CD4-positive, alpha-beta T cell treated with Interferon gamma for 1 hour (primary cell): Measurements from ENCODE around the gene ERGIC3.
"Not testable (repeated sequence)": the region's sequence is repeated elsewhere in the genome, so short reads cannot be mapped to it uniquely, and the experiment has no call there.

Source experiments
- DNase-seq: peaks from one replicate; pipeline ENCODE4 v3.0.0-alpha.2; 2020

Gene ERGIC3

DNA sequence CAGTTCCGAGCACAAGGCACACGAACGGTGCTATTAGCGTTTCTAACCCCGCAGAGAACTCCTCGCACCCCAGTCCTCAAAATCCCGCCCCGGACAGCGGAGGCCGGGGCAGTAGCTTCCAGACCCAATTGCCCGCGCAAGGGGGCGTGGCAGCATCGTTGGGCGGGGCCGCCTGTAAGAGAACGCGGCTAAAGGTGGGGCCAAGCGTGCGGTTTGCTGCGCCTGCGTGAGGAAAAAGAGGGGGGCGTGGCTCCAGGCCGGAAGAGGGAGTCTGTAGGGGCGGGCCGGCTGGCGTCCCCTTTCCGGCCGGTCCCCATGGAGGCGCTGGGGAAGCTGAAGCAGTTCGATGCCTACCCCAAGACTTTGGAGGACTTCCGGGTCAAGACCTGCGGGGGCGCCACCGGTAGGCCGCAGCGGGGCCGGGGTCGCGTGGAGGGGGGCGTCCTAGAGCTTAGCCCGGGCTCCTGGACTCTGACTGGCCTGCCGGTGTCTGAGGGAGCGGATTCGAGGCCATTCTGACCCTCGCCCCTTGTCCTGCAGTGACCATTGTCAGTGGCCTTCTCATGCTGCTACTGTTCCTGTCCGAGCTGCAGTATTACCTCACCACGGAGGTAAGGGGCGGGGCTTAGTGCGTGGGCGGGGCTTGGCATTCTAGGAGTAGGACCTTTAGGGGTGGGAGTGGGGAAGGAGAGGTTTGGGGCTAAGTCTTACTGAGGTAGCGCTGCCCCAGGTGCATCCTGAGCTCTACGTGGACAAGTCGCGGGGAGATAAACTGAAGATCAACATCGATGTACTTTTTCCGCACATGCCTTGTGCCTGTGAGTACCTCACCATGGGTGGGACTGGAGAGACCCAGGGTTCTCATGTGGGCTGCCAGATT lies at the start of gene ERGIC3:
Gene ERGIC3 (plus strand): TSS at position 296 of the 880 bp plus-strand sequence. CDS start 20 bp downstream, at position 316.
- peak; percentile 96 for DNase-seq

DNA sequence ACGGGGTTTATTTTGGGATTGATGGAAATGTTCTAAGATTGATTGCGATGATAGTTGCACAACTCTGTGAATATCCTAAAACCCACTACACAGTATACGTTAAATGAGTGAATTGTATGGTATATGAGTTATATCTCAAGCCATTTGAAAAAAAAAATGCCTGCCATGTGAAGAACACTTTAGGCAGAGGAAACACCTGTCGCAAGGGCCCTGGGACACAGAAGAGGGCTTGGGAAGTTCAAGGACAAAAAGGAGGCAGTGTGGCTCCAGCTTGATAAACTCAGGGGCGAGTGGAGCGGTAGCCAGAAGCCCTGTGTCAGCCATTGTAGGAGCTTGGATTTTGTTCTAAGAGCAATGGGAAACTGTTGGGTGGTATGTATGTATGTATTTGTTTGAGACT lies 49.5 kb upstream of the ERGIC3 start:
- no peak for DNase-seq

DNA sequence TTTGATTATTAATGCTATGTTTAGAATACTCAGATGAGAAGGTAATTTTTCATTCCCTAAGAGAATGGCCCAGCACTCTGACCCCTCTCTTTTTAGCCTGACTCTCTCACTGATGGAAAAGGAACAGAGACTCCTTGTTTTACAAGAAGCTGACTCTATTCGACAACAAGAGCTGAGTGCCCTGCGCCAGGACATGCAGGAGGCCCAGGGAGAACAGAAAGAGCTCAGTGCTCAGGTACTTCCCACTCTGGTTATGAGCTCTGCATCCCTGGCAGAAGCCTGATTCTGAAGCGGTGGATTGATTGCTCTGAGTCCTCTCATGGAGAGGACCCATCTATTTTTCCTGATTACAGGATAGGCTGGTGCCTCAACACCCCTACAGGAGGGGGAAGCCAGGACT lies 45.4 kb upstream of the ERGIC3 start:
- DNase-seq: no peak

DNA sequence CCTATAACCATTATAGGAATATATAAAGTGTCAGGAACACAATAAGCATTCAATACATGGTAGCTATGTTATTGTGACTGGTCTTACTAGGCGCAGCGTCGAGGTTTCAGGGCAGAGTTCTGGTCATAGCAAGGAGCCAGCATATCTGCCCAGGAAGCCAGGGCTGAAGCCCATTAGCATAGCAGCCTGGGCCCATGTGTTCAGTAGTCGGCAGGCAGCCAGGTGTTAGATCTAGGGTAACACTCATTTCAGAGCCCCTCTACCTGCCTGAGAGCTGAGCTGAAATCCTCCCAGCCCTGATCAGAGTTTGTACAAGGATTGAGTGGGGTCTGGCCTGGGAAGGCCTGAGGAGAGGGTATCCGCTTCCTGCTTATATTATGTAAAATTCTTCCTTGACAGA lies 44.6 kb upstream of the ERGIC3 start:
- DNase-seq: no peak

- DNase-seq: no peak
Observed at GRCh38 chr20:35497780-35498189, 44.1 kb upstream of the ERGIC3 start.

DNA sequence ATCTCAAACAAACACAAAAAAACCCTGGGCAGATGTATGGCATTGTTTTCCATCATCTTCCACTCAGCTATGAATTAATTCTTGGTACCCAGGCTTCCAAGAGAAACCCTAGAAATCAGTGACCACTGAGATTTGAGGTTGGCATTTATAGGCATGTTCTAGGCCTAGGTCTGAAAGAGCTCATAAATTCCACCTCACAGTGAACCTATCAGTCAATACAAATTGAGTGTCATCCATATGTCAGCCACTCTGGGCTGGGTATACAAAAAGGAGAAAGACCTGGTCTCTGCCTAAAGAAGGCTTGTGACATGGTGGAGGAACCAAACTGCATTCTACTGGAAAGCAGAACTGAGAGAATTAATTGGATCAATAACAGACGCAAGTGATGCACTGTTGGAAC lies 42.6 kb upstream of the ERGIC3 start:
- no peak for DNase-seq

GRCh38 chr20:35502352-35502751 lies 39.5 kb upstream of the ERGIC3 start:
- peak; percentile 55 for DNase-seq

GRCh38 chr20:35503281-35503680 lies 38.6 kb upstream of the ERGIC3 start:
- DNase-seq: no peak

GRCh38 chr20:35503841-35504561 lies 37.9 kb upstream of the ERGIC3 start:
- no peak for DNase-seq

DNA sequence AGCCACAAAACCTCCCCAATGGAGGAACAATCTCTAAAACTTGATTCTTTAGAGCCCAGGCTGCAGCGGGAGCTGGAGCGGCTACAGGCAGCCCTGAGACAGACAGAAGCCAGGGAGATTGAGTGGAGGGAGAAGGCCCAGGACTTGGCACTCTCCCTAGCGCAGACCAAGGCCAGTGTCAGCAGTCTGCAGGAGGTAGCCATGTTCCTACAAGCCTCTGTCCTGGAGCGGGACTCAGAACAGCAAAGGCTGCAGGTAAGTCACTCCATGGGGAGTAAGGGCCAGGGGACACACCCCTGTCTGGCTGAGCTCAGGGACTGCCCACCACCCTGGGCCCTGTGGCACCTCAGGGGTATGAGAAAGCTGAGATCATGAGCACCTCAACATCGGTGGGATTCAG lies 37.1 kb upstream of the ERGIC3 start:
- DNase-seq: no peak

GRCh38 chr20:35506179-35506578 lies 35.7 kb upstream of the ERGIC3 start:
- DNase-seq: no peak

- DNase-seq: no peak
Observed at GRCh38 chr20:35506872-35507638, 34.8 kb upstream of the ERGIC3 start.

DNA sequence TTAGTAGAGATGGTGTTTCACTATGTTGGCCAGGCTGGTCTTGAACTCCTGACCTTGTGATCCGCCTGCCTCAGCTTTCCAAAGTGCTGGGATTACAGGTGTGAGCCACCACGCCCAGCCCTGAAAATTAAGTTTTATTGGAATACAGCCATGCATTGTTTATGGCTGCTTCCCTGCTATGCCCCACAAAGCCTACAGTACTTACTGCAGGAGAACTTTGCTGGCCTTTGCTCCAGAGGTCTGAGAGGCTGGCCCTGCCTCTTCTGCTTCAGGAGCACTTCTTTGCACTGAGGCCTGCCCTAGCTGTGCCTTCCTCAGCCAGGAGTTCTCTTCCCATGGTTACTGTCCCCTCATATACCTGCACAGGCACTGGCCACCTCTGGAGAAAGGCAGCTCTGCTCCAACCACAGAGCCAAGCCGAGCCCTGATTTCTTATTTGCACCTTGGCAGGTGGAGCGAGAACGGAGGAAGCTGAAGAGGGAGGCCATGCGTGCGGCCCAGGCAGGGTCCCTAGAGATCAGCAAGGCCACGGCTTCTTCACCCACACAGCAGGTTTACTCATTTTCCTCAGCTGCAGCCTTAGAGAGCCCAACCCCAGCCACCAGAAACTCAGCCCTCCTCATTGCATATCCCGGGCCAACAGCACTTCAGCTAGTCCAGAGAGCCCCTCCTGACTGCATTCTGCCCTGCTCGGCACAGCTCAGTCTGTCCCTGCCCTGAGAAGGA lies 33.2 kb upstream of the ERGIC3 start:
- no peak for DNase-seq

DNA sequence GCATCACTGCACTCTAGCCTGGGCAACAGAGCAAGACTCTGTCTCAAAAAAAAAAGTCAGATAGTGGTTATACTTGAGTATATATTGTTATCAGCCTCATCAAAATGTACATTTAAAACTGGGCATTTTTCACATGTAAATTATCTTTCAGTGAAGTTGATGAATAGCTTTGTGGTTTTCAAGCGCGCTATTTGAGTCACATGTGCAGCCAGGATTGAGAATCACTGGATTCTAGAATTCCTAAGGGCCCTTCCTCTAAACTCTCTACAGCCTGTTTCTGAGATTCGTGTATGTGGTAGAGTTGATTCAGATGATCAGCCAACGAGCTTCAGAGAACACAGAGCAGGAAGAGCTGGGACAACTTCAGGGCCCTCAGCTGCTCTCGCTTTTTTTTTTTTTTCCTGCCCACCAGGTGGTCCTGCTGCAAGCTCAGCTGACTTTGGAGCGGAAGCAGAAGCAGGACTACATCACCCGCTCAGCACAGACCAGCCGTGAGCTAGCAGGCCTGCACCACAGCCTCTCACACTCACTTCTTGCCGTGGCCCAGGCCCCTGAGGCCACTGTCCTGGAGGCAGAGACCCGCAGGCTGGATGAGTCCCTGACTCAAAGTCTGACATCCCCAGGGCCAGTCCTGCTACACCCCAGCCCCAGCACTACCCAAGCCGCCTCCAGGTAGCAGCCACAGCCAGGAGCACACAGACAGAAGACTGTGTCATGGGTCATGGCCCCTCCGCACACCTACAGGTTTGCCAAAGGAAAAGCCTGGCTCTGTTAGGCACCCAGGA lies 30.7 kb upstream of the ERGIC3 start:
- no peak for DNase-seq

DNA sequence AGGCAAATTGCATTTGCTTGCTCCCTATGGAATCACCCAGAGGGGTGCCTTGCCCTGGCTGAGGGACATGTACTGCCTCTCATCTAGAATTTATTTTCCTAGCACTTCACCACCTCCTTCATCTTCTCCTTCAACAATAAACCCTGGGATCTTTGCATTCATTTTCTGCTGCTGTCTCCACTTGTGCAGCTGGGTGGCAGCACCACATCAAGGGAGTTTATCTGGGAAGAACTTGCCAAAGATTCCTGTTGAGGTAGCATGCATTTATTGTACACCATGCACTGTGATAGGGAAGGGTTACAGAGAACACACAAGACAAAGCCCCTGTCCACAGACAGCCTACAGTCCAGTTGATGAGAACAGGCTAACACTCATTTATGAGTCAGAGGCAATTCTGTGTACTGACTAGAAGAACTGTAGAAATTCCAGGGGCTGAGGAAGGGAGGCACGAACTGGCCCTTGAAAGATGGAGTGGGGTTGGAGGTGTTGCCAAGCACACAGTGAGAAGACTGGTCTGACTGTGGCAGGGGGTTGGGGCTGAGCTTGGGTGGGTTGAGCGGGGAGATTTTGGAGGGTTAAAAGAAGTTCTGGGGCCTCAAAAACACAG lies 30.0 kb upstream of the ERGIC3 start:
- DNase-seq: no peak

DNA sequence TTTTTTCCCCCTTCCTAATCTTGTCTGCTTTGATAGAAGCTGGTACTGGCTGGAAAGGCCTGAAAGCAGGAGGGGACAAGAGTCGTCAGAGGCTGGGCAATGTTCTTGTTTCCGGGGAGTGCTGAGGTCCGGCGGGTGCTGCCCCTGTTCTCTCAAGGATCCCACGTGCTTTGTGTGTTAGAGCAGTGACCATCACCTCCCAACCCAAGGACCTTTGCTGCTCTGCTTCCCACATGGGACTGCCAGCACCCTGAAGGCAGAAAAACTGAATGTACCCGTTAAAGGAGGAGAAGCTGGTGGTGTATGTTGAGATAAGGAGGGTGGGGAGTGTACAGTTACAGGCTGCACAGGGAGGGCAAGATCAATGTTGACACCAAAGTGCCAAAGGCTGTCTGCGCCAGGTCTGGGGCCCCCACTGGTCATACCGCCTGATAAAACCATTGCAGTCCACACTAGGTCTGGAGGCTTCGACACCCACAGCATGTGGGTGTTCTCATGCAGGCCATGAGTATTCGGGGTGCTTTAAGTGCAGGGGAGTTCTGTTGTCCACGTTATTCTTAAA lies 27.4 kb upstream of the ERGIC3 start:
- no peak for DNase-seq

GRCh38 chr20:35515341-35515740 lies 26.5 kb upstream of the ERGIC3 start:
- no peak for DNase-seq

GRCh38 chr20:35515949-35516645 lies 25.8 kb upstream of the ERGIC3 start:
- DNase-seq: no peak

- DNase-seq: no peak
Observed at GRCh38 chr20:35517125-35517524, 24.8 kb upstream of the ERGIC3 start.

DNA sequence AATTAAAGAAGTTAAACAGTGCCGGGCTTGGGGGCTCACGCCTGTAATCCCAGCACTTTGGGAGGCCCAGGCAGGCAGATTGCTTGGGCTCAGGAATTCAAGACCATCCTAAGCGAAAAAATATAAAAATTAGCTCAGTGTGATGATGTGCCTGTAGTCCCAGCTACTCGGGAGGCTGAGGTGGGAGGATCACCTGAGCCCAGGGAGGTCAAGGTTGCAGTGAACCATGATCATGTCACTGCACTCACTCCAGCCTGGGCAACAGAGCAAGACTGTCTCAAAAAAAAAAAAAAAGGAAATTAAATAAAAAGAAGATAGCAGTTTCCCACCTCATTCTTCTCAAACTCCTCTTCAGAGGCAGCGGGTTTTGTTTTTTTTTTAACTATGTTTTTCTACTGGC lies 24.1 kb upstream of the ERGIC3 start:
- DNase-seq: not testable (repeated sequence)
